ENCODE data around the gene PHLDA3. TPM values are rescaled to one million over a fixed set of nuclear protein-coding genes. Genes with fewer than 3 reads are reported as not detected.

Gene PHLDA3
- total and polyA plus RNA-seq, 2 of the 13 experiments (the other 11 are each of a cell fraction or from before 2014, with no cell fraction given) = 16.7 to 33.6 TPM

DNA sequence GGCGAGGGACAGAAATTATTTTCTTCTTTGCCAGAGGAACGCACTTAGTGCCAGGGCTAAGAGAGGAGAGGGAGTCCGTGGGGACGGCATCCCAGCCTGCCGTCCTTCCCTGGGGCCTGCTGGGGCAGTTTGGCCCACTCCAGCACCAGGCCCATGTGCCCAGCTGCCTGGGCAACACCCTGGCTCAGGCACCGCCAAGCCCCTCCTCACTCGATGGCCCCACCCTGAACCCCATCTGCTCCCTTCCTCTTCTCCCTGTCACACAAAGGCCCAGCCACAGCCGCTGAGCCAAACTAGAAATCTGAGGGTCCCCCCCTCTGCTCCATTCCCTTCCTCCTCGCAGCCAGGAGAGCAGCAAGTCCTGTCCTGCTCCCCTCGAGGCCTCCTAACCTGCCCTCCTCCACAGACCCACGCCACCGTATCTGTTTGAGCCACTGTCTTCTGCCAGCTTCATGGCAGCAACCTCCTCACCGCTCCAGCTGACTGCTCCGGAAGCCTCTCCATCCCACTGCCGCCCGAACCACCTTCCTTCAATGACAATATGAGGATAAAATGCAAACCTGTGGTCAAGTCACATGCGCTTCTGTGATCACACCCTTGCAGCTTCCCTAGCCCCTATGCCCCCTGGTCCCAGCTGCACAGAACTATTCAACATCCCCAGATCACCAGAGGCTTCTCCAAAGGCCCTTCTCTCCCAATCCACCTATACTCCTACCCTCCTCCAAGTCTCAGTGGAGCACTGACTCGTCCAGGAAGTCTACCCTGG, 39.1 kb downstream of the PHLDA3 start:
- 29% methylated on average over 17 of the region's 18 CpGs for WGBS (ENCODE audit: low lambda C conversion rate)
- intact Hi-C loops (cut with micrococcal nuclease; ENCODE audit: unreplicated experiment) = no loop called here
- H3K9ac ChIP-seq (ENCODE audit: insufficient read depth, low read depth, low read length) = no peak overlapping the region
- no peak overlapping the region for H3K4me2 ChIP-seq (ENCODE audit: low read depth, low read length)
- ATAC-seq (no peak), FAIRE-seq (no peak), DNase-seq (ENCODE audit: low spot score) (no peak)
- H3K27me3 ChIP-seq (ENCODE audit: control insufficient read depth in 1 of 2, insufficient read depth in 2 of 2, low read length in 2 of 2) = peaks cover 7 to 48% of the 10 kb centered on the region in 2 experiments; a peak in 4 of 5 replicates
- CTCF ChIA-PET (ENCODE audit: low intra/inter-chr PET ratio, low total read pairs) = no interaction called here
- POLR2A ChIA-PET = no interaction called here
- in situ Hi-C loops (cut with HindIII; ENCODE audit: extremely low pct_ligation_motif_present, low pct_unique_long_range_greater_than_20kb) = no loop called here
- H3K4me3 ChIP-seq (replicated peaks in 1 of 3; ENCODE audit: insufficient read depth in 1 of 3, low read depth in 2 of 3, low read length in 3 of 3) = no peak overlapping the region
- H4K20me1 ChIP-seq (ENCODE audit: insufficient read depth, low read length) = no peaks in the 10 kb centered on the region
- H3K4me1 ChIP-seq (ENCODE audit: insufficient read depth, low read length) = no peaks in the 10 kb centered on the region
- no TSS peak for BruUV-seq (replicated peaks)
- no peaks in the 10 kb centered on the region for H3K36me3 ChIP-seq (replicated peaks in 1 of 2; ENCODE audit: control insufficient read depth in 1 of 2, insufficient read depth in 2 of 2, low read length in 2 of 2)
- H3K79me2 ChIP-seq (ENCODE audit: insufficient read depth, low read length) = no peaks in the 10 kb centered on the region
- no peak overlapping the region for H2AFZ ChIP-seq (ENCODE audit: low read length)
- H3K9me3 ChIP-seq (ENCODE audit: low read length) = no peaks in the 10 kb centered on the region
- H3K27ac ChIP-seq (ENCODE audit: extremely low read length, insufficient read depth, low read length) = no peak overlapping the region
- TF ChIP-seq, protein P1, sequence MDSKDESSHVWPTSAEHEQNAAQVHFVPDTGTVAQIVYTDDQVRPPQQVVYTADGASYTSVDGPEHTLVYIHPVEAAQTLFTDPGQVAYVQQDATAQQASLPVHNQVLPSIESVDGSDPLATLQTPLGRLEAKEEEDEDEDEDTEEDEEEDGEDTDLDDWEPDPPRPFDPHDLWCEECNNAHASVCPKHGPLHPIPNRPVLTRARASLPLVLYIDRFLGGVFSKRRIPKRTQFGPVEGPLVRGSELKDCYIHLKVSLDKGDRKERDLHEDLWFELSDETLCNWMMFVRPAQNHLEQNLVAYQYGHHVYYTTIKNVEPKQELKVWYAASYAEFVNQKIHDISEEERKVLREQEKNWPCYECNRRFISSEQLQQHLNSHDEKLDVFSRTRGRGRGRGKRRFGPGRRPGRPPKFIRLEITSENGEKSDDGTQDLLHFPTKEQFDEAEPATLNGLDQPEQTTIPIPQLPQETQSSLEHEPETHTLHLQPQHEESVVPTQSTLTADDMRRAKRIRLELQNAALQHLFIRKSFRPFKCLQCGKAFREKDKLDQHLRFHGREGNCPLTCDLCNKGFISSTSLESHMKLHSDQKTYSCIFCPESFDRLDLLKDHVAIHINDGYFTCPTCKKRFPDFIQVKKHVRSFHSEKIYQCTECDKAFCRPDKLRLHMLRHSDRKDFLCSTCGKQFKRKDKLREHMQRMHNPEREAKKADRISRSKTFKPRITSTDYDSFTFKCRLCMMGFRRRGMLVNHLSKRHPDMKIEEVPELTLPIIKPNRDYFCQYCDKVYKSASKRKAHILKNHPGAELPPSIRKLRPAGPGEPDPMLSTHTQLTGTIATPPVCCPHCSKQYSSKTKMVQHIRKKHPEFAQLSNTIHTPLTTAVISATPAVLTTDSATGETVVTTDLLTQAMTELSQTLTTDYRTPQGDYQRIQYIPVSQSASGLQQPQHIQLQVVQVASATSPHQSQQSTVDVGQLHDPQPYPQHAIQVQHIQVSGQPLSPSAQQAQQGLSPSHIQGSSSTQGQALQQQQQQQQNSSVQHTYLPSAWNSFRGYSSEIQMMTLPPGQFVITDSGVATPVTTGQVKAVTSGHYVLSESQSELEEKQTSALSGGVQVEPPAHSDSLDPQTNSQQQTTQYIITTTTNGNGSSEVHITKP (CRISPR knock-in tag; IDR thresholded peaks at IDR 0.05; ENCODE audit: low read depth) = no peak
- TF ChIP-seq, protein P2, sequence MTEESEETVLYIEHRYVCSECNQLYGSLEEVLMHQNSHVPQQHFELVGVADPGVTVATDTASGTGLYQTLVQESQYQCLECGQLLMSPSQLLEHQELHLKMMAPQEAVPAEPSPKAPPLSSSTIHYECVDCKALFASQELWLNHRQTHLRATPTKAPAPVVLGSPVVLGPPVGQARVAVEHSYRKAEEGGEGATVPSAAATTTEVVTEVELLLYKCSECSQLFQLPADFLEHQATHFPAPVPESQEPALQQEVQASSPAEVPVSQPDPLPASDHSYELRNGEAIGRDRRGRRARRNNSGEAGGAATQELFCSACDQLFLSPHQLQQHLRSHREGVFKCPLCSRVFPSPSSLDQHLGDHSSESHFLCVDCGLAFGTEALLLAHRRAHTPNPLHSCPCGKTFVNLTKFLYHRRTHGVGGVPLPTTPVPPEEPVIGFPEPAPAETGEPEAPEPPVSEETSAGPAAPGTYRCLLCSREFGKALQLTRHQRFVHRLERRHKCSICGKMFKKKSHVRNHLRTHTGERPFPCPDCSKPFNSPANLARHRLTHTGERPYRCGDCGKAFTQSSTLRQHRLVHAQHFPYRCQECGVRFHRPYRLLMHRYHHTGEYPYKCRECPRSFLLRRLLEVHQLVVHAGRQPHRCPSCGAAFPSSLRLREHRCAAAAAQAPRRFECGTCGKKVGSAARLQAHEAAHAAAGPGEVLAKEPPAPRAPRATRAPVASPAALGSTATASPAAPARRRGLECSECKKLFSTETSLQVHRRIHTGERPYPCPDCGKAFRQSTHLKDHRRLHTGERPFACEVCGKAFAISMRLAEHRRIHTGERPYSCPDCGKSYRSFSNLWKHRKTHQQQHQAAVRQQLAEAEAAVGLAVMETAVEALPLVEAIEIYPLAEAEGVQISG (CRISPR knock-in tag; IDR thresholded peaks at IDR 0.05) = no peak
- TF ChIP-seq ZFP36L1 (CRISPR knock-in tag; IDR thresholded peaks at IDR 0.05) = no peak
- TF ChIP-seq, protein P3, sequence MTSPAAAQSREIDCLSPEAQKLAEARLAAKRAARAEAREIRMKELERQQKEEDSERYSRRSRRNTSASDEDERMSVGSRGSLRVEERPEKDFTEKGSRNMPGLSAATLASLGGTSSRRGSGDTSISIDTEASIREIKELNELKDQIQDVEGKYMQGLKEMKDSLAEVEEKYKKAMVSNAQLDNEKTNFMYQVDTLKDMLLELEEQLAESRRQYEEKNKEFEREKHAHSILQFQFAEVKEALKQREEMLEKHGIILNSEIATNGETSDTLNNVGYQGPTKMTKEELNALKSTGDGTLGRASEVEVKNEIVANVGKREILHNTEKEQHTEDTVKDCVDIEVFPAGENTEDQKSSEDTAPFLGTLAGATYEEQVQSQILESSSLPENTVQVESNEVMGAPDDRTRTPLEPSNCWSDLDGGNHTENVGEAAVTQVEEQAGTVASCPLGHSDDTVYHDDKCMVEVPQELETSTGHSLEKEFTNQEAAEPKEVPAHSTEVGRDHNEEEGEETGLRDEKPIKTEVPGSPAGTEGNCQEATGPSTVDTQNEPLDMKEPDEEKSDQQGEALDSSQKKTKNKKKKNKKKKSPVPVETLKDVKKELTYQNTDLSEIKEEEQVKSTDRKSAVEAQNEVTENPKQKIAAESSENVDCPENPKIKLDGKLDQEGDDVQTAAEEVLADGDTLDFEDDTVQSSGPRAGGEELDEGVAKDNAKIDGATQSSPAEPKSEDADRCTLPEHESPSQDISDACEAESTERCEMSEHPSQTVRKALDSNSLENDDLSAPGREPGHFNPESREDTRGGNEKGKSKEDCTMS (CRISPR knock-in tag; conservative IDR thresholded peaks at IDR 0.05) = no peak
- no peak for TF ChIP-seq ZNF431 (CRISPR knock-in tag; IDR thresholded peaks at IDR 0.05; ENCODE audit: borderline replicate concordance, low read depth)
- no peak for TF ChIP-seq ZNF629 (CRISPR knock-in tag; conservative IDR thresholded peaks at IDR 0.05)
- no peak for TF ChIP-seq ZNF24 (IDR thresholded peaks at IDR 0.05)
- TF ChIP-seq ZFP82 (CRISPR knock-in tag; IDR thresholded peaks at IDR 0.05; ENCODE audit: borderline replicate concordance) = no peak
- TF ChIP-seq, protein P4, sequence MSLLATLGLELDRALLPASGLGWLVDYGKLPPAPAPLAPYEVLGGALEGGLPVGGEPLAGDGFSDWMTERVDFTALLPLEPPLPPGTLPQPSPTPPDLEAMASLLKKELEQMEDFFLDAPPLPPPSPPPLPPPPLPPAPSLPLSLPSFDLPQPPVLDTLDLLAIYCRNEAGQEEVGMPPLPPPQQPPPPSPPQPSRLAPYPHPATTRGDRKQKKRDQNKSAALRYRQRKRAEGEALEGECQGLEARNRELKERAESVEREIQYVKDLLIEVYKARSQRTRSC (CRISPR knock-in tag; IDR thresholded peaks at IDR 0.05; ENCODE audit: low read depth) = no peak
- TF ChIP-seq ZNF121 (CRISPR knock-in tag; IDR thresholded peaks at IDR 0.05) = no peak
- TF ChIP-seq PCBP2 (optimal IDR thresholded peaks at IDR 0.05; ENCODE audit: low read depth, low read length, poor library complexity, severe bottlenecking) = no peak
- TF ChIP-seq TOE1 (CRISPR knock-in tag; IDR thresholded peaks at IDR 0.05) = no peak
